PC-3 (cell line): ENCODE data around the gene ABCA12.

ENCODE experiments used
- CTCF ChIP-seq: fragments of 300-600 bp; sonication (generic); conservative IDR thresholded peaks from 2 replicates; pipeline ENCODE4 v1.5.1; 2017; ENCODE audit warnings: antibody characterized with exemption, low read depth, mild to moderate bottlenecking, low read length
- EZH2 ChIP-seq: fragments of 300-600 bp; sonication (generic); IDR thresholded peaks from one replicate; pipeline ENCODE4 v1.6.1; 2017; ENCODE audit warnings: antibody characterized with exemption, mild to moderate bottlenecking, low read length; ENCODE audit not compliant: unreplicated experiment

- TF ChIP-seq CTCF (no peak), EZH2 (no peak)
Measured at GRCh38 chr2:215098875-215099274, 39.6 kb downstream of the ABCA12 start.
